ENCODE data around the gene IPO9. TPM values are rescaled to one million over a fixed set of nuclear protein-coding genes. Genes with fewer than 3 reads are reported as not detected.

The IPO9 gene
- total and polyA plus RNA-seq, 2 of the 4 experiments (the other 2 are of a cell fraction), result 14.0 to 23.4 TPM

DNA sequence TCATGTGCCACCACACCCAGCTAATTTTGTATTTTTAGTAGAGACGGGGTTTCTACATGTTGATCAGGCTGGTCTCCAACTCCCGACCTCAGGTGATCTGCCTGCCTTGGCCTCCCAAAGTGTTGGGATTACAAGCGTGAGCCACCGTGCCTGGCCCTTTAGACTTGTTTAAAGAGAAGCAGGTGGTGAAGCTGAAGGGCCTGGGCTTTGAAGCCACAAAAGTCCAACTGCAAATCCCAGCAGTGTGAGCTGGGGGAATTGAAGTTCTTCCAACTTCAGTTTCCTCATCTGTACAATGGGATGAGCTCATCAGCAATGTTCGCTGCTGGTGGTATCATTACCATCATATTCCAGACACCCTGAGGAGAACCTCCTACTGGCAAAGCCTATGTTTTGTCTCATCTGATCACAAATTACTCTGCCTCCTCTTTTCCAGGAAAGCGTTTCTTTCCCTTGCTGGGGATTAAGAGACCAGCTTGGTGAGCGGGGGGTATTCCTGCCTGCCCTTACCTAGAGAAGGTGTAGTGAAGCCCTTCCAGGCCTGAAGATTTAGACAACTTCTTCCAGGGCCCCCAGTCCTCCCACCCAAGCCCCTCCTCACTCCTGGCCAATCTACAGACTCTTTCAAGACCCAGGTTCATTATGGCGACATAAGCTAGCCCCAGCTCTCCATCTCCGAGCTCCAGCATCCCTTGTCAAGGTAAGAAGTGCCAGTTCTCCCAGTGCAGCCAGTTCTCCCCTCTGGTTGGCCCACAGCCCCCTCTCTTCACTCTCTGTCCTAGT is 57.3 kb downstream of the IPO9 start:
- H3K56ac ChIP-seq (ENCODE audit: extremely low read depth, insufficient read depth, low read length), result no peak overlapping the region
- ATAC-seq (ENCODE audit: low read depth) (no peak), DNase-seq (no peak)
- no peak overlapping the region for H3K27ac ChIP-seq (ENCODE audit: insufficient read depth, low read length)
- no peak overlapping the region for H3K14ac ChIP-seq (replicated peaks; ENCODE audit: low read depth, low read length)
- WGBS, 2 experiments (ENCODE audit: extremely low coverage in 2 of 2, insufficient read length in 1 of 2), result 88% methylated on average over 2 of the region's 9 CpGs; no CpG with 5 or more reads in 1 of the 2 experiments
- no peak overlapping the region for H3K23ac ChIP-seq (ENCODE audit: low read depth, low read length)
- peaks cover 37% of the 10 kb centered on the region for H3K9me1 ChIP-seq (ENCODE audit: insufficient read depth, low read length)
- H2BK15ac ChIP-seq (ENCODE audit: low read depth, low read length), result no peak overlapping the region
- H3K9ac ChIP-seq (ENCODE audit: low read depth, low read length), result no peak overlapping the region
- no TSS peak for BruUV-seq (replicated peaks)
- H3K4me3 ChIP-seq (ENCODE audit: insufficient read depth, low read depth, low read length), result no peak overlapping the region
- no peak overlapping the region for H4K5ac ChIP-seq (ENCODE audit: low read depth, low read length)
- no peaks in the 10 kb centered on the region for H3K9me3 ChIP-seq (ENCODE audit: control insufficient read depth, insufficient read depth, low read length)
- dilution Hi-C loops (cut with HindIII; ENCODE audit: low sequenced_read_pairs, unreplicated experiment) (no loop called here), intact Hi-C loops (cut with micrococcal nuclease) (loop anchor here (10.0 kb wide), 1 partner anchor 229 kb away; no protein-coding TSS in a partner anchor), in situ Hi-C loops (cut with MboI; ENCODE audit: low sequenced_read_pairs) (no loop called here)
- H2BK5ac ChIP-seq (ENCODE audit: low read depth, low read length, poor library complexity, severe bottlenecking), result no peak overlapping the region
- H3K4ac ChIP-seq (ENCODE audit: low read depth, low read length), result no peak overlapping the region
- no peak overlapping the region for H2BK20ac ChIP-seq (ENCODE audit: low read depth, low read length)
- no peak overlapping the region for H2AFZ ChIP-seq (replicated peaks; ENCODE audit: low read length, poor library complexity)
- peaks cover 30% of the 10 kb centered on the region for H3K4me1 ChIP-seq (ENCODE audit: control insufficient read depth, insufficient read depth, low read length)
- no peaks in the 10 kb centered on the region for H3K27me3 ChIP-seq (ENCODE audit: control insufficient read depth, insufficient read depth, low read length)
- no peak overlapping the region for H2BK120ac ChIP-seq (ENCODE audit: low read depth, low read length)
- no peak overlapping the region for H4K8ac ChIP-seq (ENCODE audit: low read depth in 2 of 2, low read length in 2 of 2)
- ChIA-PET CTCF (interaction anchor here (0.6 kb wide), 1 partner anchor 11 kb away, joined by 4 read pairs; no protein-coding TSS in a partner anchor), POLR2A (ENCODE audit: unreplicated experiment) (no interaction called here)
- H3K79me1 ChIP-seq (ENCODE audit: low read depth in 1 of 2, low read length in 2 of 2), result peaks cover 3 to 21% of the 10 kb centered on the region in 2 experiments; a peak in 3 of 4 replicates
- H2AK5ac ChIP-seq (ENCODE audit: low read depth, low read length), result no peak overlapping the region
- no peak overlapping the region for H3K4me2 ChIP-seq (ENCODE audit: low read depth, low read length)
- H3K36me3 ChIP-seq (ENCODE audit: control insufficient read depth, insufficient read depth, low read length), result peaks cover 2% of the 10 kb centered on the region
- H4K20me1 ChIP-seq (ENCODE audit: insufficient read depth, low read length), result no peaks in the 10 kb centered on the region; the same call in 1 of the 2 replicates
- no peak overlapping the region for H3K18ac ChIP-seq (ENCODE audit: low read depth, low read length)
- H4K91ac ChIP-seq (ENCODE audit: insufficient read depth, low read depth, low read length), result no peak overlapping the region
- no peak overlapping the region for H2AK9ac ChIP-seq (replicated peaks; ENCODE audit: low read depth, low read length, poor library complexity)
- no peak for TF ChIP-seq BHLHE40 (IDR thresholded peaks at IDR 0.05; ENCODE audit: low read depth, low read length)
- TF ChIP-seq CEBPB (IDR thresholded peaks at IDR 0.05; ENCODE audit: low read depth, low read length), result no peak
- no peak for TF ChIP-seq RFX5 (IDR thresholded peaks at IDR 0.05; ENCODE audit: low read depth, low read length)
- TF ChIP-seq SMC3 (IDR thresholded peaks at IDR 0.05; ENCODE audit: low read depth, low read length), result no peak
- no peak for TF ChIP-seq MAZ (IDR thresholded peaks at IDR 0.05; ENCODE audit: borderline replicate concordance, low read depth, low read length)
- no peak for TF ChIP-seq CHD1 (IDR thresholded peaks at IDR 0.05; ENCODE audit: low read depth, low read length)
- TF ChIP-seq NFE2L2 (IDR thresholded peaks at IDR 0.05; ENCODE audit: low read depth, low read length), result no peak
- no peak for TF ChIP-seq FOS (IDR thresholded peaks at IDR 0.05; ENCODE audit: low read depth, low read length)
- TF ChIP-seq RAD21 (IDR thresholded peaks at IDR 0.05; ENCODE audit: low read length), result no peak
- TF ChIP-seq RCOR1 (IDR thresholded peaks at IDR 0.05; ENCODE audit: insufficient replicate concordance, low read length), result no peak
- no peak for TF ChIP-seq MXI1 (IDR thresholded peaks at IDR 0.05; ENCODE audit: borderline replicate concordance, low read depth, low read length)
- no peak for TF ChIP-seq MAFK (IDR thresholded peaks at IDR 0.05; ENCODE audit: low read depth, low read length)
- TF ChIP-seq, protein P1, sequence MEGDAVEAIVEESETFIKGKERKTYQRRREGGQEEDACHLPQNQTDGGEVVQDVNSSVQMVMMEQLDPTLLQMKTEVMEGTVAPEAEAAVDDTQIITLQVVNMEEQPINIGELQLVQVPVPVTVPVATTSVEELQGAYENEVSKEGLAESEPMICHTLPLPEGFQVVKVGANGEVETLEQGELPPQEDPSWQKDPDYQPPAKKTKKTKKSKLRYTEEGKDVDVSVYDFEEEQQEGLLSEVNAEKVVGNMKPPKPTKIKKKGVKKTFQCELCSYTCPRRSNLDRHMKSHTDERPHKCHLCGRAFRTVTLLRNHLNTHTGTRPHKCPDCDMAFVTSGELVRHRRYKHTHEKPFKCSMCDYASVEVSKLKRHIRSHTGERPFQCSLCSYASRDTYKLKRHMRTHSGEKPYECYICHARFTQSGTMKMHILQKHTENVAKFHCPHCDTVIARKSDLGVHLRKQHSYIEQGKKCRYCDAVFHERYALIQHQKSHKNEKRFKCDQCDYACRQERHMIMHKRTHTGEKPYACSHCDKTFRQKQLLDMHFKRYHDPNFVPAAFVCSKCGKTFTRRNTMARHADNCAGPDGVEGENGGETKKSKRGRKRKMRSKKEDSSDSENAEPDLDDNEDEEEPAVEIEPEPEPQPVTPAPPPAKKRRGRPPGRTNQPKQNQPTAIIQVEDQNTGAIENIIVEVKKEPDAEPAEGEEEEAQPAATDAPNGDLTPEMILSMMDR (conservative IDR thresholded peaks at IDR 0.05; ENCODE audit: low read depth, low read length), result no peak
- TF ChIP-seq, protein P2, sequence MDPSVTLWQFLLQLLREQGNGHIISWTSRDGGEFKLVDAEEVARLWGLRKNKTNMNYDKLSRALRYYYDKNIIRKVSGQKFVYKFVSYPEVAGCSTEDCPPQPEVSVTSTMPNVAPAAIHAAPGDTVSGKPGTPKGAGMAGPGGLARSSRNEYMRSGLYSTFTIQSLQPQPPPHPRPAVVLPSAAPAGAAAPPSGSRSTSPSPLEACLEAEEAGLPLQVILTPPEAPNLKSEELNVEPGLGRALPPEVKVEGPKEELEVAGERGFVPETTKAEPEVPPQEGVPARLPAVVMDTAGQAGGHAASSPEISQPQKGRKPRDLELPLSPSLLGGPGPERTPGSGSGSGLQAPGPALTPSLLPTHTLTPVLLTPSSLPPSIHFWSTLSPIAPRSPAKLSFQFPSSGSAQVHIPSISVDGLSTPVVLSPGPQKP (IDR thresholded peaks at IDR 0.05; ENCODE audit: borderline replicate concordance, low read depth, low read length), result no peak
